Measurements from ENCODE around the gene SCRN1. TPM values are rescaled to one million over a fixed set of nuclear protein-coding genes. Genes with fewer than 3 reads are reported as not detected.

The SCRN1 gene
- total RNA-seq, 1 donor, result 113 TPM

GRCh38 chr7:30022991-30023390 lies 33.4 kb upstream of the SCRN1 start:
- TF ChIP-seq, protein P1, sequence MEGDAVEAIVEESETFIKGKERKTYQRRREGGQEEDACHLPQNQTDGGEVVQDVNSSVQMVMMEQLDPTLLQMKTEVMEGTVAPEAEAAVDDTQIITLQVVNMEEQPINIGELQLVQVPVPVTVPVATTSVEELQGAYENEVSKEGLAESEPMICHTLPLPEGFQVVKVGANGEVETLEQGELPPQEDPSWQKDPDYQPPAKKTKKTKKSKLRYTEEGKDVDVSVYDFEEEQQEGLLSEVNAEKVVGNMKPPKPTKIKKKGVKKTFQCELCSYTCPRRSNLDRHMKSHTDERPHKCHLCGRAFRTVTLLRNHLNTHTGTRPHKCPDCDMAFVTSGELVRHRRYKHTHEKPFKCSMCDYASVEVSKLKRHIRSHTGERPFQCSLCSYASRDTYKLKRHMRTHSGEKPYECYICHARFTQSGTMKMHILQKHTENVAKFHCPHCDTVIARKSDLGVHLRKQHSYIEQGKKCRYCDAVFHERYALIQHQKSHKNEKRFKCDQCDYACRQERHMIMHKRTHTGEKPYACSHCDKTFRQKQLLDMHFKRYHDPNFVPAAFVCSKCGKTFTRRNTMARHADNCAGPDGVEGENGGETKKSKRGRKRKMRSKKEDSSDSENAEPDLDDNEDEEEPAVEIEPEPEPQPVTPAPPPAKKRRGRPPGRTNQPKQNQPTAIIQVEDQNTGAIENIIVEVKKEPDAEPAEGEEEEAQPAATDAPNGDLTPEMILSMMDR (IDR thresholded peaks at IDR 0.05; ENCODE audit: insufficient read depth, low read depth, low read length), result no peak
- no peak for DNase-seq (ENCODE audit: low read depth)
- no peak overlapping the region for H3K4me3 ChIP-seq (ENCODE audit: low read depth, low read length)

DNA sequence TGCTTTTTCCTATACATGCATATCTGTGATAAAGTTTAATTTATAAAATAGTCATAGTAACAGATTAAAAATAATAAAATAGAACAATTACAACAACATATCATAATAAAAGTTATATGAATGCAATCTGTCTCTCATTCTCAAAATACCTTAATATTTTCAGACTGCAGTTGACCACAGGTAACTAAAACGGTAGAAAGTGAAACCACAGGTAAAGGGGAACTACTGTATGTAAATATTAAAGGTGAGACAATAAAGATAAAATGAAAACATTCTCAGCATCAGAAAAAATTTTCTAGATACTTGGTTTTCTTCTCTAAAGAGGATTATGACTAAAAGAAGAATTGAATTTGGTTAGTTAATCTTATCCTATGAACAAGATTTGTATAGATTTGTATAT lies 30.9 kb upstream of the SCRN1 start:
- TF ChIP-seq, protein P1 (IDR thresholded peaks at IDR 0.05; ENCODE audit: insufficient read depth, low read depth, low read length), result no peak
- no peak overlapping the region for H3K4me3 ChIP-seq (ENCODE audit: low read depth, low read length)
- DNase-seq (ENCODE audit: low read depth), result no peak

GRCh38 chr7:30019960-30020359 lies 30.4 kb upstream of the SCRN1 start:
- TF ChIP-seq, protein P1 (IDR thresholded peaks at IDR 0.05; ENCODE audit: insufficient read depth, low read depth, low read length), result no peak
- no peak overlapping the region for H3K4me3 ChIP-seq (ENCODE audit: low read depth, low read length)
- DNase-seq (ENCODE audit: low read depth), result no peak

- no peak for DNase-seq (ENCODE audit: low read depth)
- no peak overlapping the region for H3K4me3 ChIP-seq (ENCODE audit: low read depth, low read length)
- TF ChIP-seq, protein P1 (IDR thresholded peaks at IDR 0.05; ENCODE audit: insufficient read depth, low read depth, low read length), result peak; percentile 10
Measured at GRCh38 chr7:30019387-30019786, 29.8 kb upstream of the SCRN1 start.

- no peak overlapping the region for H3K4me3 ChIP-seq (ENCODE audit: low read depth, low read length)
- no peak for DNase-seq (ENCODE audit: low read depth)
- TF ChIP-seq, protein P1 (IDR thresholded peaks at IDR 0.05; ENCODE audit: insufficient read depth, low read depth, low read length), result no peak
Measured at GRCh38 chr7:30018451-30018850, 28.9 kb upstream of the SCRN1 start.

- TF ChIP-seq, protein P1 (IDR thresholded peaks at IDR 0.05; ENCODE audit: insufficient read depth, low read depth, low read length), result no peak
- DNase-seq (ENCODE audit: low read depth), result no peak
- H3K4me3 ChIP-seq (ENCODE audit: low read depth, low read length), result no peak overlapping the region
Measured at GRCh38 chr7:30012757-30013156, 23.2 kb upstream of the SCRN1 start.

- TF ChIP-seq, protein P1 (IDR thresholded peaks at IDR 0.05; ENCODE audit: insufficient read depth, low read depth, low read length), result no peak
- no peak overlapping the region for H3K4me3 ChIP-seq (ENCODE audit: low read depth, low read length)
- no peak for DNase-seq (ENCODE audit: low read depth)
Measured at GRCh38 chr7:30010021-30010420, 20.4 kb upstream of the SCRN1 start.
